K562 (cell line): ENCODE data around the gene BRD4. TPM values are rescaled to one million over a fixed set of nuclear protein-coding genes. Genes with fewer than 3 reads are reported as not detected.

Experiments used
- CTCFL ChIP-seq: IDR thresholded peaks from 2 replicates; pipeline ENCODE4 v1.6.1; 2011; ENCODE audit warnings: borderline replicate concordance, low read depth, mild to moderate bottlenecking, moderate library complexity, low read length; ENCODE audit not compliant: insufficient read depth, poor library complexity, severe bottlenecking
- ETS1 ChIP-seq: conservative IDR thresholded peaks from 2 replicates; pipeline ENCODE4 v1.6.1; 2011; ENCODE audit warnings: low read depth, mild to moderate bottlenecking, low read length; ENCODE audit not compliant: control insufficient read depth
- MAZ ChIP-seq, 2 experiments: fragments of 450-650 bp in 1 of 2; sonication (generic) in 1 of 2; formaldehyde crosslinking; IDR thresholded peaks in 1 of 2; conservative IDR thresholded peaks in 1 of 2; 2 replicates each; pipeline versions ENCODE4 v1.4.0 to v1.5.0; 2020; ENCODE audit warnings: mild to moderate bottlenecking in 1 of 2, missing genetic modification reagents in 1 of 2
- NCOA4 ChIP-seq: fragments of 450-650 bp; IDR thresholded peaks from 2 replicates; pipeline ENCODE4 v1.6.1; 2018; ENCODE audit warnings: mild to moderate bottlenecking; ENCODE audit not compliant: partially characterized antibody
- SAFB2 ChIP-seq: fragments of 200-400 bp; formaldehyde crosslinking; IDR thresholded peaks from 2 replicates; pipeline ENCODE4 v1.6.1; 2018; ENCODE audit warnings: borderline replicate concordance, low read length, low read depth, moderate library complexity; ENCODE audit not compliant: severe bottlenecking
- SNIP1 ChIP-seq: fragments of 450-650 bp; IDR thresholded peaks from 2 replicates; pipeline ENCODE4 v1.7.1; 2017; ENCODE audit warnings: low read depth, mild to moderate bottlenecking
- SP2 ChIP-seq: IDR thresholded peaks from 2 replicates; pipeline ENCODE4 v1.6.1; 2011; ENCODE audit warnings: mild to moderate bottlenecking, low read depth, low read length, moderate library complexity; ENCODE audit not compliant: poor library complexity, severe bottlenecking; ENCODE audit errors: extremely low read depth
- SRSF3 ChIP-seq: fragments of 200-400 bp; formaldehyde crosslinking; IDR thresholded peaks from 2 replicates; pipeline ENCODE4 v1.6.1; 2016; ENCODE audit warnings: mild to moderate bottlenecking, low read length, moderate library complexity; ENCODE audit not compliant: insufficient read depth
- VEZF1 ChIP-seq: fragments of 200-800 bp; sonication (Bioruptor generic); IDR thresholded peaks from 2 replicates; pipeline ENCODE4 v1.6.1; 2017; ENCODE audit warnings: missing genetic modification characterization, missing compliant biosample characterization
- XRCC3 ChIP-seq: fragments of 450-650 bp; IDR thresholded peaks from 2 replicates; pipeline ENCODE4 v1.6.1; 2017; ENCODE audit warnings: mild to moderate bottlenecking, moderate library complexity
- ZNF253 ChIP-seq: fragments of 250-450 bp; sonication (Bioruptor Pico); conservative IDR thresholded peaks from 2 replicates; pipeline ENCODE4 v1.6.1; 2021; ENCODE audit warnings: mild to moderate bottlenecking
- ZNF263 ChIP-seq: sonication (generic); formaldehyde crosslinking; IDR thresholded peaks from 2 replicates; pipeline ENCODE4 v1.8.0; 2022; ENCODE audit warnings: mild to moderate bottlenecking, missing genetic modification reagents, borderline replicate concordance
- ZNF609 ChIP-seq: sonication (generic); formaldehyde crosslinking; IDR thresholded peaks from 2 replicates; pipeline ENCODE4 v1.8.1; 2023; ENCODE audit warnings: missing genetic modification reagents, mild to moderate bottlenecking, borderline replicate concordance
- polyA plus RNA-seq, 8 experiments: library from polyadenylated mRNA; depleted of rRNA in 4 of 8; stranded (reverse) in 5 of 8; unstranded in 3 of 8; fragments of >200 nt; fragmentation: Nextera tagmentation in 2 of 8; fragmentation: Illumina TruSeq in 1 of 8; extraction: Ambion mirVana in 2 of 8; extraction: Trizol in 1 of 8; gene quantifications; 2 replicates each; pipeline versions ENCODE4 v1.2.1 to v1.2.3, GENCODE V29; 2011 to 2014; ENCODE audit warnings: inconsistent platforms in 1 of 8, missing spikeins in 1 of 8
- total RNA-seq, 7 experiments: library from RNA; depleted of rRNA in 6 of 7; stranded (reverse); fragments of >200 nt in 6 of 7; fragmentation: Illumina TruSeq in 2 of 7; extraction: Trizol in 2 of 7; gene quantifications; 2 replicates each; pipeline versions ENCODE4 v1.2.1 to v1.2.3, GENCODE V29; 2011 to 2021; ENCODE audit warnings: low replicate concordance in 1 of 7

The BRD4 gene
- total and polyA plus RNA-seq, 9 of the 15 experiments (the other 6 are each of a cell fraction or from before 2014, with no cell fraction given): 1.8 to 105 (median 15.6) TPM

- TF ChIP-seq ETS1 (peak; percentile 4; the same call in 1 of the 2 replicates), VEZF1 (CRISPR knock-in tag) (peak; percentile 98), XRCC3 (no peak), CTCFL (no peak), SAFB2 (no peak), ZNF263 (peak; percentile 88), ZNF253 (CRISPR knock-in tag) (no peak), ZNF609 (CRISPR knock-in tag) (no peak), SNIP1 (no peak), SP2 (no peak), NCOA4 (no peak), MAZ (CRISPR knock-in tag; conservative IDR thresholded peaks at IDR 0.05 in 1 of 2, IDR thresholded peaks at IDR 0.05 in 1 of 2) (peak in 1 of 2 experiments; percentile 88; a peak in 2 of 4 replicates), SRSF3 (no peak)
These were observed 47.8 kb upstream of the BRD4 start (continued) for GRCh38 chr19:15379999-15380647.
